KOPT-K1 (cell line): ENCODE results near the gene OVCH1.
"Not testable (repeated sequence)": the region's sequence is repeated elsewhere in the genome, so short reads cannot be mapped to it uniquely, and the experiment has no call there.

Experiments used
- H3K27ac ChIP-seq: fragments of 200-600 bp; sonication (generic); 2 replicates; pipeline ENCODE4 v1.5.1; 2016; ENCODE audit warnings: antibody characterized with exemption, mild to moderate bottlenecking, low read depth, low read length; ENCODE audit not compliant: poor library complexity, severe bottlenecking
- H3K36me3 ChIP-seq: fragments of 200-600 bp; sonication (generic); 2 replicates; pipeline ENCODE4 v1.5.1; 2017; ENCODE audit warnings: antibody characterized with exemption, mild to moderate bottlenecking, low read length, moderate library complexity; ENCODE audit not compliant: insufficient read depth
- H3K9me3 ChIP-seq: fragments of 200-600 bp; sonication (generic); 2 replicates; pipeline ENCODE4 v1.5.1; 2017; ENCODE audit warnings: antibody characterized with exemption, low read length, mild to moderate bottlenecking; ENCODE audit not compliant: insufficient read depth, poor library complexity, severe bottlenecking

OVCH1 gene

DNA sequence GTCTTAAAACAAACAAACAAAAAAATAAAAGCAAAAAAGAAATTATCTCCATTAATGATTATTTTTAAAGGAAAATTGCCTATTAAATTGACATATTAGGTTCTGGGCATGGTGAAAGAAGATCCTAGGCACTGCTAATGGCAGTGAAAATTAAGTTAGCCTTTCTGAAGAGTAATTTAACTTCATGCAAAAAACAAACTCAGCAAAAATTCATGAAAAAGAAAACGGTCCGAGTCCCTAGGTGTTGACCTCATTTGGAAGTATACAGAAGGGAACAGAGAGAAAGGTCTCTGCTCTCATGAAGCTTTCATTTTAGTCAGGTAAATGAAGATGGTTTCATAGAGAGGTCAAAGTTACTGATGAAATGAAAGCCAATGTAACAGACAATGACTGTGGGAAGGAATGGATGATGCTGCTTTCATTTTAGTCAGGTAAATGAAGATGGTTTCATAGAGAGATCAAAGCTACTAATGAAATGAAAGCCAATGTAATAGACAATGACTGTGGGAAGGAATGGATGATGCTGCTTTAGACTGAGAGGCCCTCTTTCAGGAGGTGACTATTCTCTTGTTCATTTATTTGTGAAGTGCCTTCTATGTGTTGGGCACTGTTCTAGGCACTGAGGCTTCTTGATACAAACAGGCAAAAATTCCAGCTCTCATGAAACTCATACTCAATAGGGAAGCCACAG lies 50.1 kb downstream of the OVCH1 start:
- H3K9me3 ChIP-seq = no peaks in the 10 kb centered on the region
- no peak overlapping the region for H3K27ac ChIP-seq
- no peaks in the 10 kb centered on the region for H3K36me3 ChIP-seq

DNA sequence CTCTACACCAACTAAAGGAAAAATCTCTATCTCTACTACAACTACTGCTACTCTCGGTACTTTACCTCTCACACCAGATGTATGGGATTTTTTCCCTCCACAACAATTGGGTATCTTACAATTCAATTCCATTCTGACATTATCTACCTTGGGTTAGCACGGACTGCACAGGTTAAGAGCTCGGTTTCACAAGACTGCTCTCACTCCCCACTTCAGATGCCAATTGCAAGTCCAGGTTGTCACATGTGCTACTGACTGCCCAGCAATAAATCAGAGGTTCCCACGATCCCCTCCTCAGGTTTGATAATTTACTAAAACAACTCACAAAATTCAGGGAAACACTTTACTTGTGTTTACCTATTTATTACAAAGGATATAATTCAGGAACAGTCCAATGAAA lies 58.0 kb downstream of the OVCH1 start:
- no peak overlapping the region for H3K27ac ChIP-seq
- no peaks in the 10 kb centered on the region for H3K9me3 ChIP-seq
- no peaks in the 10 kb centered on the region for H3K36me3 ChIP-seq

DNA sequence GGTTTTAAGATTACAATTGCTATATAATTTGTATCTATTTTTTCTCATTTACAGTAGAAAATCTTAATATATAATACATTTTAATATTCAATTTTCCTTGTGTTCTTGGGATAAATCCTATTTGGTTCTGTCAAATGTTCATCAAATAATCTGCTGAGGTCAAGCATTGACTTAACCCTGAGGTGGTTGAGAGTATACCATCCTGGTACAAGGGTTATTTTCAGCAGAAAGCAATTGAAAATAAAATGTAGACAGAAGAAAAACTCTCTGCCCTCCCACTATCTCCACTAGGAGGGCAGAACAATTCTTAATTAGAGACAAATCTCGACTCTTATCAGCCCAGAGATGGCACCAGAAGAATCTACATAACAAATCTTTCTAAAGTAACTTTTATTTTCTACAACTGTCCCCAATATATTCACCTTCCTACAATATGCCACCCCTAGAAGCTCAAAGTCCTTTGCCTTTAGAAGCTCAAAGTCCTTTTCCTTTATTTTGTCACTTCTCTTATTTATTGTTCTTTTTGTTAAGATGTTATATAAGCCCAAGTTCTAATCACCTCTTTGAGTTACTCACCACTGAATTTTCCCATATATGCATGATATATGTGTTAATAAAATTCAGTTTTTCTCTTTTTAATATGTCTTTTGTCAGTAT lies 58.6 kb downstream of the OVCH1 start:
- no peaks in the 10 kb centered on the region for H3K36me3 ChIP-seq
- H3K27ac ChIP-seq = no peak overlapping the region
- H3K9me3 ChIP-seq = no peaks in the 10 kb centered on the region

DNA sequence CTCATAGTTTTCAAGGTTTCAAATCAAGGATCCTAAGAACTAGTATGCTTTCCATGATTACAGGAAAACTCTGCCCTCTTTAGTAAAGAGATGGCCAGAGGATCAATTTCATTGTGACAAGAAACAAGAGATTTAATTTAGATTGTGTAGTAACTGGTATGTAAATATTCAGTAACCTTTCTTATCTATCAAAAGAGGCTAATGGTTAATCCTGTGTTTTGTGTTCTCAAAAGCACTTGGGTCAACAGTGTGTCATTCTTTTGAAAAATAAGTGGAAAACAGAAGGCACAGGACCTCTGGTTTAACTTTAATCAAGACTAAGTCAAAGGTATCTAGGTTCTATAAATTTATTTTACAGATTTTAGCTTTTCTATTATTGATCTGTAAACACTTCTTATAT lies 59.9 kb downstream of the OVCH1 start:
- H3K27ac ChIP-seq = no peak overlapping the region
- H3K9me3 ChIP-seq = no peaks in the 10 kb centered on the region
- H3K36me3 ChIP-seq = no peaks in the 10 kb centered on the region

DNA sequence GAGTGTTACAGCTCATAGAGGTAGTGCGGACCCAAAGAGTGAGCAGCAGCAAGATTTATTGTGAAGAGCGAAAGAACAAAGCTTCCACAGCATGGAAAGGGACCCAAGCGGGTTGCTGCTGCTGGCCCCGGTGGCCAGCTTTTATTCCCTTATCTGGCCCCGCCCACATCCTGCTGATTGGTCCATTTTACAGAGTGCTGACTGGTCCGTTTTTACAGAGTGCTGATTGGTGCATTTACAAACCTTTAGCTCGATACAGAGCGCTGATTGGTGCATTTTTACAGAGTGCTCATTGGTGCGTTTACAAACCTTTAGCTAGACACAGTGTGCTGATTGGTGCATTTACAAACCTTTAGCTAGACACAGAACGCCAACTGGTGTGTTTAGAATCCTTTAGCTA lies 60.7 kb downstream of the OVCH1 start:
- H3K9me3 ChIP-seq, H3K27ac ChIP-seq, H3K36me3 ChIP-seq: not testable (repeated sequence)

DNA sequence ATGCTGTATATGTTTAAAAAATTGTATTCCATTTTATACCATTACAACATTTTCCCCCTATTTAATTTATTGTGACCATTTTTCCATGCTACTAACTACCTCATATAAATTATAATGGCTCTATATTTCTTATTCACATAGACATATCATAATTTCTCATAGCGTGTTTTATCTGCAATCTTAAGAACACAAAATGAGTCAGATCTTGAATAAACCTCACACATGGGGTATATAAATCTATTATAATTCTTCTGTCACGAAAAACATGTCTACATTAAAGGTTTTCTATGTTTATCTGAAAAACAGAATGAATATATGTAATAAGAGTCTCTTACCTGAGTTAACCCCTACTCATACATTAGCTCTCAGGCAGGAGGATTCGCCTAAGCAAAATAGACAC lies 66.0 kb downstream of the OVCH1 start:
- Histone ChIP-seq H3K27ac (no peak overlapping the region), H3K36me3 (no peaks in the 10 kb centered on the region)

DNA sequence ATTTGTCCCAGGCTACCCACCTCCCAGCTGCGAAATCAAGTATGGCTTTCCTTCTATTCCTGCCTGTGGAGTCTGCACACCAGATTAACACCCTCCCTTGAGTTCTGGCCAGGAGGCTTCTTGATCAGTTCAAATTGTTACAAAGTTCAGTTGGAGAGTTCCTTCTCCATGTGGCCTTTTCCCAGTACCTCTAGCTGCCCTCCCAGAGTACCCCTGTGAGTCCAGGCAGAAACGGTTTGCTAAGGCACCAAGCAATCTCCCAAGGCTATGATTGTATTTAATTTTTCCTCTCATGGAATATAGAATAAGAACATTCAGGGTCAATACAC lies 66.8 kb downstream of the OVCH1 start:
- Histone ChIP-seq H3K9me3 (no peaks in the 10 kb centered on the region), H3K36me3 (no peaks in the 10 kb centered on the region), H3K27ac (no peak overlapping the region)

More for the DNA sequence above, 66.0 kb downstream of the OVCH1 start:
- no peaks in the 10 kb centered on the region for H3K9me3 ChIP-seq

DNA sequence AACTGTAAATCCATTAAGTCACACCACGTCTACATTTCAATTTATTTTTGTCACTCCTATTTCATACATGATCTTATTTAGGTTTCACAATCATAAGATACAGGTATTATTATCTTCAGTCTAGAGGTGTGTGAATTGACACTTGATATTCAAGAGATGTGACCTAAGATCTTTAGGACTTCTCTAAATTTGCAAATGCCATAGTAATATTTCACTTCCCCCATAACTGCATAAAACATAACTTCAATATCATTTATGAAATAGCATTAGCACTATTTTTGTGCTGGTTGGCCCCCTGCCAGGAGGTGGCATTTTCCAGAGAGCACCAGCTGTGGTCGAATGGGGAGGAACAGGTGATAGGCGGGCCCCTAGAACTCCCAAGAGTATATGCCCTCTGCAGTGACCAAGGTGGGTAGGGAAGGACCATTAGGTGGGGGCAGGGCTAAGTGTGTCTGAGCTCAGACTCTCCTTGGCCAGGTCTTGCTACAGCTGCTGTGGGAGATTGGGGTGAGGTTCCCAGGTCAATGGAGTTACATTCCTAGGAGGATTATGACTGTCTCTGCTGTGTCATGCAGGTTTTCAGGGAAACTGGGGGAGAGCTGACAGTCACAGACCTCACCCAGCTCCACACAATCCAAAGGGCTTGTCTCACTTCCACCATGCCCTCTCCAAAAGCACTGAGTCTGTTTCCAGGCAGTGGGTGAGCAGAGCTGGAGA lies 67.3 kb downstream of the OVCH1 start:
- Histone ChIP-seq H3K27ac (no peak overlapping the region), H3K9me3 (no peaks in the 10 kb centered on the region), H3K36me3 (no peaks in the 10 kb centered on the region)

DNA sequence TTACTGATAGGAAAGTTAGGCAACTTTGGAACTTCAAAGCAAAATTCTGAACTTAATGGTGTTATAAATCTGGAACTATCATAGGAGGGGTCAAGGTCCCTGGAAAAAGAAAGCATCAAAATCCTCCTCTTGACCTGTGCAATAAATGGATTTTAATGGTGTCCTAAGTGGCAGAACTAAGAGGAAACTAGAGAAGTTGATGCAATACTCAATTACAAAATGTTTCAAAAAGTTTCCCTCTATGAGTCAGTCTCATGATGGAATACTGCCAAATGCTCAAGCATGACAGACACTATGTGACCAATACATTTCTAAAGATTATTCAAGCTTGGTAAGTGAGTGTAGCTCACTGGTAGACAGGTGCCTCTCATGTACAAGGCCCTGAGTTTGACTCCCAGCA lies 68.9 kb downstream of the OVCH1 start:
- H3K36me3 ChIP-seq = no peaks in the 10 kb centered on the region
- H3K9me3 ChIP-seq = peaks cover 4% of the 10 kb centered on the region
- no peak overlapping the region for H3K27ac ChIP-seq

DNA sequence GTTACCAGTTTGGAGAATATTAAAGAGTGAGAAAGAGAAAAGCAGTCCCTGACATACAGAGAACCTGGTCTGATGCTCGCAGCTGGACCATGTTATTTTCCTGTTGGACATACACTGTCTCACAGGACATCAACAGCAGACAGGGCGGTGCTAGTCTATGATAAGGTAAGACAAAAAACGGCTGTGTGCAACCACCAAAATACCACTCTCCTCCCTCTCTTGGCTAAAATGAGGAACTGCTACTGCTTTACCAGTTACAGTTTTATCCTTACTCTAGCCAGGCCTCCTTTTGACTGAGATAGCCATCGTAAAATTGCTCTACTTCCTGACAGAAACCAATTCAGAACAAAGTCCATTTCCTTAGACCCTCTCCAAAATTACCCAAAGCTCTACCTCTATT lies 69.5 kb downstream of the OVCH1 start:
- Histone ChIP-seq H3K36me3 (no peaks in the 10 kb centered on the region), H3K9me3 (peaks cover 10% of the 10 kb centered on the region), H3K27ac (no peak overlapping the region)

DNA sequence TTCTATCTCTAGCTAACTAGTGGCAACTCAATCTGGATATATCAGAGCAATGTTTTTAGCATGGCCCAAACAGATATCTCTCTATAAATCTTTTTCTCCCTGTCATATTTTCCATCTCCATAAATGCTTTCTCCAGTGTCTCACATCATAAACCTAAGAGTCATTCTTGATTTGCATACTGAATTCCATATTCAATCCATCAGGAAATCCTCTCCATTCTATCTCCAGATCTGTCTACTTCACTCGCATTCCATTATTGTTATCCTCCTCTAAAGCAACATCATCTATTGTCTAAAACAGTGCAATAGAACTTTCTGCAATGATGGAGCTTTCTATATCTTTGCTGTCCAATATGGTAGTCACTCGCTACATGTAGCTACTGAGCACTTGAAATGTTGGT lies 71.0 kb downstream of the OVCH1 start:
- H3K27ac ChIP-seq = no peak overlapping the region
- no peaks in the 10 kb centered on the region for H3K36me3 ChIP-seq

DNA sequence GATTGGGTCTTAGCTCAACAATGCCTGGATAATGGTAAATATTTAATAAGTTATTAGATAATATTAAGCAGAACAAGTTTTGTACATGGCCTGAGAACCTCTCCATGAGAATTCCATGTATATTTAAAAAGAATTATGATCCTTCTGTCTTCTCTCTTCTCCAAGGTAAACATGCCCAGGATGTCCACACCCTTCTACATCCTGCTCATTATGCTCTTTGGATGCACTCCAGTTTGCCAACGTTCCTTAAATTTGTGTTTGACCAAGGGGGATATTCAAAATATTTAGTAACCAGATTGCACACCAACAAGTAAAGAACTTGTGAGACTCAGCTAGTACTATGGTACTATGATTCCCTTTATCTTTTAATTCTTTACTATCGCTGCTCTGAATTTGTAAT lies 71.8 kb downstream of the OVCH1 start:
- Histone ChIP-seq H3K27ac (no peak overlapping the region), H3K36me3 (no peaks in the 10 kb centered on the region), H3K9me3 (peaks cover 10% of the 10 kb centered on the region)

More for the DNA sequence above, 71.0 kb downstream of the OVCH1 start:
- peaks cover 10% of the 10 kb centered on the region for H3K9me3 ChIP-seq

DNA sequence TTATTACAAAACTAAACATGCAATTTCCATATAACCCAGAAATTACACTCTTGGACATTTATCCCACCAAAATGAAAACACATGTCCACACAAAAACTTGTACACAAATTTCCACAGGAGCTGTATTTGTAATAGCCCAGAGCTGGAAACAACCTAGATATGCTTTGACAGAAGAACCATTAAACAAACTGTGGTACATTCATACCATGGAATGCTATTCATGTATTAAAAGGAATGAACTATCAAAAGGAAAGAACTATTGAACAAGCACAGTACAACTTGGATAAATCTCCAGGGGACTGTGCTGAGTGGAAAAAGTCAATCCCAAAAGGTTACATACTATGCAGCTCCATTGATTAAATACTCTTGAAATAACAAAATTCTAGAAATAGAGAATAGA lies 80.7 kb downstream of the OVCH1 start:
- Histone ChIP-seq H3K36me3 (no peaks in the 10 kb centered on the region), H3K27ac (no peak overlapping the region), H3K9me3 (no peaks in the 10 kb centered on the region)

DNA sequence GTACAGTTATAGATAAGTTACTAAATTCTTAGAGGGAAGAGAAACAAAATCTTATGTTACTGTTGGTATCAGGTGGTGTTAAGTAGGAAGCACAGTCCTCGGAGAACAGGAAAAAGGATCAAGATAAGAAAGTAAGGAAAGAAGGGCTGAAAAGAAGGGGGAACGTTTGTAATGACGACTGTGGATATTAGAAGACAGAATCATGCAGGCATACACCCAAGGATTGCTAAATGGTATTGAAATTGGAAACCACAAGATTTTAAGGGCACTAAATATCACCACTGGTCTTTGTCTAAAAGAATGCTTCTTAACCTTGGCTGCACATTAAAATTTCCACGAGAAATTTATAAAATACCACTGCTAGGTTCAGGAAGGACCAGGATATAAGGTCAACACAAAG lies 82.4 kb downstream of the OVCH1 start:
- Histone ChIP-seq H3K27ac (no peak overlapping the region), H3K36me3 (no peaks in the 10 kb centered on the region), H3K9me3 (no peaks in the 10 kb centered on the region)

DNA sequence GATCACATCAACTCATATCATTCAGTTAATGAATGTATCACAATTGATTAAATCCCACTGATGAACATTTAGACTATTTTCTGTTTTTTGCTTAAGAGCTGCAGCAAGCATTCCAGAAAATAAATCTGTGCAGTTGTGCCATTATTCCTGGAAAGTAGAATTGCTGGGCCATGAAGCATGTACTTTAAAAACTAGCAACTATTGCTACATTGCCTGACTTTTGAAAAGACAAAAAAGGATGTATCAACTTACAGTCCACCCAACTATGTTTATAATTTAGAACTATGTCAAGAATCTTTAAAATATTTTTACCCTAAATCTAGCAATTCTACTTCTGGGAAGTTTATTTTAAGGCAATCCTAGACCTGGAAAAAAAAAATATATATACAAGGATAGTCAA lies 83.1 kb downstream of the OVCH1 start:
- no peak overlapping the region for H3K27ac ChIP-seq
- H3K9me3 ChIP-seq = no peaks in the 10 kb centered on the region
- no peaks in the 10 kb centered on the region for H3K36me3 ChIP-seq

DNA sequence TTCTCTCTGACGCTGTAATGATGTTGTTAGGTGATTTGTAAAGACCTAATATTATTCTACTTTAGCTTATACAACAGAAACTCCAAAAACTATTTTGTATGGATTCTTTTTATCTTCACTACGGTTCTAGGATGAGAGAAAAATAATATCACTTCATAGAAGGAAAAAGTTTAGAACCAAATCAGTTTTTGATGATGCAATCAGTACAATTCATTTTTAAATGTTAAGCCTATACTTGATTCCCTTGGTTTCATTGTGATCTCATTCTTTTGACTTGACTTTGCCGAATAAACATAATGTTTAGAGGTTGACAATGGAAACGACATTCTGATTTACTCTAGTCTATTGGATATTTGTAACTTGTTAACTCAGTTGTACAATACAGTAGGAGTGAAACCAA lies 91.9 kb downstream of the OVCH1 start:
- Histone ChIP-seq H3K36me3 (no peaks in the 10 kb centered on the region), H3K9me3 (no peaks in the 10 kb centered on the region), H3K27ac (no peak overlapping the region)
